ENCODE data around the gene C1orf53. TPM values are rescaled to one million over a fixed set of nuclear protein-coding genes. Genes with fewer than 3 reads are reported as not detected.

Gene C1orf53
- total and polyA plus RNA-seq, 2 of the 13 experiments (the other 11 are each of a cell fraction or from before 2014, with no cell fraction given): 5.8 to 10.1 TPM

GRCh38 chr1:197902454-197903195, at the start of gene C1orf53 (continued):
- peak; percentile 81 for TF ChIP-seq ZNF770 (CRISPR knock-in tag; IDR thresholded peaks at IDR 0.05)
- peak; percentile 94 for TF ChIP-seq CCDC6 (CRISPR knock-in tag; IDR thresholded peaks at IDR 0.05)
- TF ChIP-seq CEBPG (CRISPR knock-in tag; IDR thresholded peaks at IDR 0.05): no peak
- TF ChIP-seq ZNF235 (CRISPR knock-in tag; IDR thresholded peaks at IDR 0.05; ENCODE audit: borderline replicate concordance): peak; percentile 44; the same call in 1 of the 2 replicates
- no peak for TF ChIP-seq ZMYM3 (CRISPR knock-in tag; IDR thresholded peaks at IDR 0.05)
- TF ChIP-seq CENPT (CRISPR knock-in tag; IDR thresholded peaks at IDR 0.05; ENCODE audit: low read depth): peak; percentile 85
- no peak for TF ChIP-seq ZBTB37 (CRISPR knock-in tag; IDR thresholded peaks at IDR 0.05)
- TF ChIP-seq ZNF24 (IDR thresholded peaks at IDR 0.05): no peak
- TF ChIP-seq KLF13 (CRISPR knock-in tag; IDR thresholded peaks at IDR 0.05): no peak
- peak; percentile 92 for TF ChIP-seq ZBTB2 (CRISPR knock-in tag; IDR thresholded peaks at IDR 0.05; ENCODE audit: low read depth)
- TF ChIP-seq NFAT5 (CRISPR knock-in tag; IDR thresholded peaks at IDR 0.05): peak; percentile 79; the same call in 1 of the 2 replicates
- TF ChIP-seq NR2F6 (IDR thresholded peaks at IDR 0.05): no peak
- no peak for TF ChIP-seq NR2F6 (CRISPR knock-in tag; IDR thresholded peaks at IDR 0.05)
- TF ChIP-seq NR0B2 (CRISPR knock-in tag; IDR thresholded peaks at IDR 0.05): peak; percentile 84
- TF ChIP-seq ZNF205 (CRISPR knock-in tag; IDR thresholded peaks at IDR 0.05): peak; percentile 67; the same call in 1 of the 2 replicates
- no peak for TF ChIP-seq SOX13 (IDR thresholded peaks at IDR 0.05)
- no peak for TF ChIP-seq SOX13 (CRISPR knock-in tag; conservative IDR thresholded peaks at IDR 0.05 in 1 of 2, IDR thresholded peaks at IDR 0.05 in 1 of 2)
- TF ChIP-seq NPAS2 (CRISPR knock-in tag; IDR thresholded peaks at IDR 0.05; ENCODE audit: borderline replicate concordance): no peak

Data from HepG2 (cell line).